ENCODE results near the gene MIEF2.

GRCh38 chr17:18261659-18262058 lies 1.2 kb downstream of the MIEF2 start:
- TF ChIP-seq CTCF (conservative IDR thresholded peaks at IDR 0.05) (no peak), ZFX (IDR thresholded peaks at IDR 0.05) (no peak)
